ENCODE measurements around the gene TCIRG1. TPM values are rescaled to one million over a fixed set of nuclear protein-coding genes. Genes with fewer than 3 reads are reported as not detected.

The TCIRG1 gene
- total and polyA plus RNA-seq, 4 donors, result 32.2 to 96.1 (median 44.5) TPM

- under 1% methylated on average over 56 of the region's 56 CpGs for WGBS
- TF ChIP-seq RXRA (IDR thresholded peaks at IDR 0.05) (peak in 1 of 2 donors; percentile 17), NR2F2 (IDR thresholded peaks at IDR 0.05) (no peak), ATF3 (IDR thresholded peaks at IDR 0.05) (no peak), GABPA (IDR thresholded peaks at IDR 0.05 in 1 of 2, conservative IDR thresholded peaks at IDR 0.05 in 1 of 2) (peak; percentile 73 to 88), CTCF (IDR thresholded peaks at IDR 0.05; ENCODE audit: low read depth, low read length, missing input control) (no peak), HNF4G (IDR thresholded peaks at IDR 0.05) (no peak), ZBTB33 (IDR thresholded peaks at IDR 0.05) (no peak), MAX (IDR thresholded peaks at IDR 0.05) (no peak), SP1 (IDR thresholded peaks at IDR 0.05) (peak; percentile 93), REST (IDR thresholded peaks at IDR 0.05) (peak; percentile 76), FOXA1 (IDR thresholded peaks at IDR 0.05) (no peak), YY1 (IDR thresholded peaks at IDR 0.05) (peak; percentile 99), RAD21 (IDR thresholded peaks at IDR 0.05) (peak; percentile 8 to 25), TAF1 (conservative IDR thresholded peaks at IDR 0.05) (no peak), JUND (IDR thresholded peaks at IDR 0.05) (no peak), HNF4A (conservative IDR thresholded peaks at IDR 0.05) (no peak), FOXA2 (IDR thresholded peaks at IDR 0.05) (no peak), EGR1 (IDR thresholded peaks at IDR 0.05; ENCODE audit: low read depth in 2 of 2) (no peak)
- Histone ChIP-seq H3K4me3 (ENCODE audit: low read depth in 1 of 3, low read length in 3 of 3) (peak within 1 kb of the TSS; percentile 74 to 96 (median 86)), H3K27ac (ENCODE audit: low read depth in 1 of 2, low read length in 2 of 2) (peak within 1 kb of the TSS; percentile 86 to 88), H3K4me1 (ENCODE audit: control insufficient read depth in 4 of 4, insufficient read depth in 4 of 4, low read length in 3 of 4) (peaks cover 19 to 43% (median 33%) of the 10 kb centered on the region in 4 donors), H3K36me3 (ENCODE audit: control insufficient read depth in 4 of 4, insufficient read depth in 3 of 4, low read depth in 1 of 4, low read length in 3 of 4) (no peaks in the 10 kb centered on the region), H3K9me3 (ENCODE audit: control insufficient read depth in 4 of 4, low read length in 3 of 4) (no peaks in the 10 kb centered on the region), H3K27me3 (ENCODE audit: control insufficient read depth in 4 of 4, insufficient read depth in 4 of 4, low read length in 3 of 4) (no peaks in the 10 kb centered on the region), H3K9ac (ENCODE audit: low read depth in 1 of 2, low read length in 2 of 2) (peak within 1 kb of the TSS; percentile 85 to 97)
- peak; percentile 97 for DNase-seq (ENCODE audit: low spot score)
Measured at GRCh38 chr11:68030318-68031143, 8.3 kb upstream of the TCIRG1 start, which contains the start of gene NDUFS8. Gene NDUFS8, plus strand, starts transcription at chr11:68030681. Its CDS starts 1,471 bp downstream, at chr11:68032152.
